HEK293T (cell line): ENCODE measurements around the gene LRMDA.
A peak's percentile ranks its signal among the peaks of the same experiment; 100 is the strongest.

Experiments
- CTCF ChIA-PET: fragments of 350-600 bp; formaldehyde crosslinking; extraction: SDS; loops from one replicate; lab custom pipeline; 2021; ENCODE audit warnings: antibody characterized with exemption, inconsistent platforms; lab: Yijun Ruan, JAX
- POLR2A ChIA-PET: fragments of 350-600 bp; formaldehyde crosslinking; extraction: SDS; loops from one replicate; lab custom pipeline; 2020; ENCODE audit warnings: antibody characterized with exemption, inconsistent platforms; lab: Yijun Ruan, JAX
- DNase-seq: peaks from one replicate; pipeline ENCODE4 v3.0.0; 2012; ENCODE audit warnings: mixed read lengths; ENCODE audit errors: extremely low spot score
- ARNT ChIP-seq: fragments of 450-650 bp; IDR thresholded peaks from 2 replicates; pipeline ENCODE4 v1.6.1; 2017; ENCODE audit warnings: mild to moderate bottlenecking
- BHLHE40 ChIP-seq: fragments of 450-650 bp; IDR thresholded peaks from 2 replicates; pipeline ENCODE4 v1.6.1; 2016; ENCODE audit warnings: mild to moderate bottlenecking, moderate library complexity, borderline replicate concordance
- CTBP1 ChIP-seq: fragments of 450-650 bp; IDR thresholded peaks from 2 replicates; pipeline ENCODE4 v1.6.1; 2016; ENCODE audit warnings: borderline replicate concordance
- ELF4 ChIP-seq: fragments of 450-650 bp; IDR thresholded peaks from 2 replicates; pipeline ENCODE4 v1.6.1; 2017; ENCODE audit warnings: antibody characterized with exemption
- FOXA1 ChIP-seq: fragments of 450-650 bp; IDR thresholded peaks from 2 replicates; pipeline ENCODE4 v1.6.1; 2016; ENCODE audit warnings: mild to moderate bottlenecking
- FOXK2 ChIP-seq: fragments of 450-650 bp; IDR thresholded peaks from 2 replicates; pipeline ENCODE4 v1.6.1; 2016; ENCODE audit warnings: mild to moderate bottlenecking
- FOXM1 ChIP-seq: fragments of 450-650 bp; IDR thresholded peaks from 2 replicates; pipeline ENCODE4 v1.6.1; 2017; ENCODE audit warnings: mild to moderate bottlenecking, borderline replicate concordance
- HDGF ChIP-seq: fragments of 450-650 bp; IDR thresholded peaks from 2 replicates; pipeline ENCODE4 v1.6.1; 2017; ENCODE audit warnings: antibody characterized with exemption, borderline replicate concordance
- L3MBTL2 ChIP-seq: fragments of 450-650 bp; conservative IDR thresholded peaks from 2 replicates; pipeline ENCODE4 v1.6.1; 2016; ENCODE audit warnings: mild to moderate bottlenecking
- LEF1 ChIP-seq: fragments of 450-650 bp; IDR thresholded peaks from 2 replicates; pipeline ENCODE4 v1.6.1; 2017; ENCODE audit warnings: mild to moderate bottlenecking, borderline replicate concordance
- NFRKB ChIP-seq: fragments of 450-650 bp; IDR thresholded peaks from 2 replicates; pipeline ENCODE4 v1.6.1; 2016; ENCODE audit warnings: mild to moderate bottlenecking, moderate library complexity
- SP1 ChIP-seq: fragments of 450-650 bp; IDR thresholded peaks from 2 replicates; pipeline ENCODE4 v1.6.1; 2017
- SUZ12 ChIP-seq: fragments of 450-650 bp; IDR thresholded peaks from 2 replicates; pipeline ENCODE4 v1.6.1; 2016; ENCODE audit warnings: mild to moderate bottlenecking
- TARDBP ChIP-seq: fragments of 450-650 bp; IDR thresholded peaks from 2 replicates; pipeline ENCODE4 v1.6.1; 2016
- ZNF384 ChIP-seq: fragments of 450-650 bp; IDR thresholded peaks from 2 replicates; pipeline ENCODE4 v1.6.1; 2016
- TF ChIP-seq, protein P1 (sequence below): fragments of 450-650 bp; IDR thresholded peaks from 2 replicates; pipeline ENCODE4 v1.6.1; 2016

Gene LRMDA

DNA sequence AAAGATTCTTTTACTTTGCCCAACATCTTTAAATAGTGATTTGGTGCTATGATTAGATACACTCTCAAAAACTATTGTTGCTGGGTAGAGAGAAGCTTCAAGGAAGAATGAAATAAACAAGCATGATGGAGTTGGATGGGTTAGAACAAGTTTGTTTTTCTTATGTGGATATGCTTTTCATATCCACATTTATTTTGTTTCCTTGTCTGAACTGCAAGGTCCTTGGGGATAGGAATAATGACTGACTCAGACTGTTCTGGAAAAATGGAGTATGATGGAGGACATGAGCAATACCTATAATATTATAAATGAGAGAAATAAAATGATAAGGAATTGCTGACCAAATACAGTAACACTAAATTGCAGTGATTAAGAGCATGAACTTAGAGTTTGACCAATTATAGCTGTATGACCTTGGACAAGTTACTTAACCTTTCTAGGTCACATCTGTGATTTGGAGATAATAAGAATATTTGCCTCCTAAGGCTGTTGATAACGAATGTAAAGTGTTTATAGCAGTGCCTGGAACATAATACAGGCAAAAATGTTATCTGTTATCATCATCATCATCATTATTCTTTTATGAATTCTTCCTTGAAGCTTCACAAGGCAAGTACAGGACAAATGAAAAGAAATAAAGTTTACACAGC, 847.5 kb downstream of the LRMDA start:
- ChIA-PET POLR2A (no interaction called here), CTCF (no interaction called here)
- DNase-seq = no peak
- TF ChIP-seq ELF4 = no peak
- TF ChIP-seq FOXM1 = no peak
- no peak for TF ChIP-seq SUZ12
- TF ChIP-seq CTBP1 = no peak
- no peak for TF ChIP-seq ZNF384
- TF ChIP-seq ARNT = no peak
- TF ChIP-seq FOXA1 = no peak
- TF ChIP-seq SP1 = no peak
- TF ChIP-seq BHLHE40 = no peak
- no peak for TF ChIP-seq LEF1
- no peak for TF ChIP-seq NFRKB
- no peak for TF ChIP-seq FOXK2
- TF ChIP-seq L3MBTL2 = no peak
- TF ChIP-seq, protein P1, sequence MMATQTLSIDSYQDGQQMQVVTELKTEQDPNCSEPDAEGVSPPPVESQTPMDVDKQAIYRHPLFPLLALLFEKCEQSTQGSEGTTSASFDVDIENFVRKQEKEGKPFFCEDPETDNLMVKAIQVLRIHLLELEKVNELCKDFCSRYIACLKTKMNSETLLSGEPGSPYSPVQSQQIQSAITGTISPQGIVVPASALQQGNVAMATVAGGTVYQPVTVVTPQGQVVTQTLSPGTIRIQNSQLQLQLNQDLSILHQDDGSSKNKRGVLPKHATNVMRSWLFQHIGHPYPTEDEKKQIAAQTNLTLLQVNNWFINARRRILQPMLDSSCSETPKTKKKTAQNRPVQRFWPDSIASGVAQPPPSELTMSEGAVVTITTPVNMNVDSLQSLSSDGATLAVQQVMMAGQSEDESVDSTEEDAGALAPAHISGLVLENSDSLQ = no peak
- no peak for TF ChIP-seq HDGF
- no peak for TF ChIP-seq TARDBP

- ChIA-PET POLR2A (interaction anchor here (1.0 to 1.3 kb wide), 3 partner anchors 167 to 878 kb away, joined by 3 to 4 read pairs (median 3); no protein-coding TSS in a partner anchor), CTCF (interaction anchor here (1.0 to 1.3 kb wide), 2 partner anchors 11 to 21 kb away, joined by 4 to 5 read pairs; no protein-coding TSS in a partner anchor)
- TF ChIP-seq SP1 (no peak), FOXM1 (no peak)
Observed at GRCh38 chr10:76281659-76282058, 850.2 kb downstream of the LRMDA start.

GRCh38 chr10:76282061-76283025, 850.9 kb downstream of the LRMDA start:
- ChIA-PET CTCF (interaction anchor here (1.0 to 1.3 kb wide), 2 partner anchors 12 to 21 kb away, joined by 4 to 5 read pairs; no protein-coding TSS in a partner anchor), POLR2A (interaction anchor here (1.0 to 1.3 kb wide), 4 partner anchors 30 to 878 kb away, joined by 3 to 5 read pairs (median 4); no protein-coding TSS in a partner anchor)
- TF ChIP-seq SP1 (no peak), CTBP1 (peak; percentile 93), BHLHE40 (no peak), FOXM1 (no peak), L3MBTL2 (no peak; the same call in 1 of the 2 replicates), FOXA1 (no peak), ARNT (peak; percentile 52; the same call in 1 of the 2 replicates), TARDBP (no peak), ELF4 (no peak), NFRKB (no peak), HDGF (no peak), ZNF384 (no peak), FOXK2 (no peak), LEF1 (no peak; the same call in 1 of the 2 replicates), SUZ12 (no peak)
- TF ChIP-seq, protein P1 = peak; percentile 95
- peak; percentile 66 for DNase-seq

More at GRCh38 chr10:76281659-76282058, 850.2 kb downstream of the LRMDA start:
- DNase-seq = no peak

GRCh38 chr10:76284351-76284750, 852.9 kb downstream of the LRMDA start:
- DNase-seq = no peak
- ChIA-PET CTCF (no interaction called here), POLR2A (no interaction called here)
- TF ChIP-seq FOXK2 = no peak
- TF ChIP-seq LEF1 = no peak
- no peak for TF ChIP-seq ZNF384
- no peak for TF ChIP-seq BHLHE40
- TF ChIP-seq NFRKB = no peak
- no peak for TF ChIP-seq ELF4
- no peak for TF ChIP-seq L3MBTL2
- TF ChIP-seq, protein P1 = no peak
- TF ChIP-seq CTBP1 = no peak
- TF ChIP-seq SUZ12 = no peak
- no peak for TF ChIP-seq TARDBP
- no peak for TF ChIP-seq SP1
- no peak for TF ChIP-seq HDGF
- no peak for TF ChIP-seq ARNT
- TF ChIP-seq FOXM1 = no peak
- TF ChIP-seq FOXA1 = no peak

- DNase-seq = no peak
- POLR2A ChIA-PET = no interaction called here
- TF ChIP-seq FOXA1 = no peak
- TF ChIP-seq LEF1 = no peak
- no peak for TF ChIP-seq ARNT
- no peak for TF ChIP-seq NFRKB
- TF ChIP-seq TARDBP = no peak
- TF ChIP-seq SUZ12 = no peak
- no peak for TF ChIP-seq BHLHE40
- no peak for TF ChIP-seq SP1
- no peak for TF ChIP-seq L3MBTL2
- no peak for TF ChIP-seq CTBP1
- TF ChIP-seq ELF4 = no peak
- no peak for TF ChIP-seq ZNF384
- TF ChIP-seq HDGF = no peak
- CTCF ChIA-PET = no interaction called here
Observed at GRCh38 chr10:76285012-76285411, 853.6 kb downstream of the LRMDA start.
